Measurements from ENCODE around the gene MAP2K5. TPM values are rescaled to one million over a fixed set of nuclear protein-coding genes. Genes with fewer than 3 reads are reported as not detected.

The MAP2K5 gene
- total and polyA plus RNA-seq, 2 donors from 2014 or later = 14.1 to 18.6 TPM

DNA sequence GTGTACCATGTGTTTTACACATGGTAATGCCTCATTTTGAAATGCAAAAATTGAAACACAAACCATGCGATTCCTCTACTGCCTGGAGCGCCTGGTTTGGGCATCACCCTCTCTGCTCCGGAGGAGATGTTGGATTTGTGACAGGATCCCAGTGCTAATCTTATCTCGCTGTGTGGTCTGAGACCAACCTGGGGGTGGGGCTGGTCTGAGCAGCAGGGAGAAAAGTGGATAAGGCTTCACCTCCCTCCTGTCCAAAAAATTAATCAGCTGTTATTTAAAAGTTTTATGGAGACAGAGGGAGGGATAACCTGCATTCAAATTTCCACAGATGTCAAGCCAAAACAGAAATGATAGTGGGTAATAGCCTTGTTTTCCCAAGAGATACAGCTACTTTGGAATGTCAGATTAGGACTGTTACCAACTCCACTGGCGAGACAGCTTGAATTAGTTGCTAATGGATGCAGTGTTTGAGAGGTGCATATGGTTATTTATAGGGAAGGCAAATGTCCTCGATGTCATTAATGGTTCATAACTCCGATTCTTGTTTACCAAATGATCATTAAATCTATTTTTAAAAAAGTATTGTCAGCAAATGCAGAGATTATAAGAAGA is 228.8 kb downstream of the MAP2K5 start:
- Histone ChIP-seq H3K9ac (ENCODE audit: low read length in 3 of 3) (no peak overlapping the region), H3K4me1 (ENCODE audit: control insufficient read depth in 2 of 3, insufficient read depth in 2 of 3, low read depth in 1 of 3, low read length in 3 of 3) (no peaks in the 10 kb centered on the region), H3K9me3 (ENCODE audit: control insufficient read depth in 2 of 3, insufficient read depth in 1 of 3, low read length in 3 of 3) (no peaks in the 10 kb centered on the region), H3K36me3 (ENCODE audit: control insufficient read depth in 2 of 3, insufficient read depth in 3 of 3, low read length in 3 of 3) (no peaks in the 10 kb centered on the region), H3K27me3 (ENCODE audit: control insufficient read depth, insufficient read depth, low read length) (no peaks in the 10 kb centered on the region), H3K4me3 (ENCODE audit: low read length in 3 of 3) (no peak overlapping the region), H3K27ac (ENCODE audit: low read depth in 2 of 2, low read length in 2 of 2) (no peak overlapping the region)
- no peak for TF ChIP-seq CTCF (IDR thresholded peaks at IDR 0.05; ENCODE audit: borderline replicate concordance, extremely low read depth, insufficient read depth)
- no peak for DNase-seq
- intact Hi-C loops (cut with DNase I) = no loop called here
- FAIRE-seq = no peak

GRCh38 chr15:67774626-67775025 is 232.1 kb downstream of the MAP2K5 start:
- Histone ChIP-seq H3K36me3 (ENCODE audit: control insufficient read depth in 2 of 3, insufficient read depth in 3 of 3, low read length in 3 of 3) (no peaks in the 10 kb centered on the region), H3K4me1 (ENCODE audit: control insufficient read depth in 2 of 3, insufficient read depth in 2 of 3, low read depth in 1 of 3, low read length in 3 of 3) (no peaks in the 10 kb centered on the region), H3K27ac (ENCODE audit: low read depth in 2 of 2, low read length in 2 of 2) (no peak overlapping the region), H3K9ac (ENCODE audit: low read length in 3 of 3) (no peak overlapping the region), H3K4me3 (ENCODE audit: low read length in 3 of 3) (no peak overlapping the region), H3K9me3 (ENCODE audit: control insufficient read depth in 2 of 3, insufficient read depth in 1 of 3, low read length in 3 of 3) (no peaks in the 10 kb centered on the region), H3K27me3 (ENCODE audit: control insufficient read depth, insufficient read depth, low read length) (no peaks in the 10 kb centered on the region)
- FAIRE-seq (no peak), DNase-seq (no peak)
- no peak for TF ChIP-seq CTCF (IDR thresholded peaks at IDR 0.05; ENCODE audit: borderline replicate concordance, extremely low read depth, insufficient read depth)
- intact Hi-C loops (cut with DNase I) = no loop called here

DNA sequence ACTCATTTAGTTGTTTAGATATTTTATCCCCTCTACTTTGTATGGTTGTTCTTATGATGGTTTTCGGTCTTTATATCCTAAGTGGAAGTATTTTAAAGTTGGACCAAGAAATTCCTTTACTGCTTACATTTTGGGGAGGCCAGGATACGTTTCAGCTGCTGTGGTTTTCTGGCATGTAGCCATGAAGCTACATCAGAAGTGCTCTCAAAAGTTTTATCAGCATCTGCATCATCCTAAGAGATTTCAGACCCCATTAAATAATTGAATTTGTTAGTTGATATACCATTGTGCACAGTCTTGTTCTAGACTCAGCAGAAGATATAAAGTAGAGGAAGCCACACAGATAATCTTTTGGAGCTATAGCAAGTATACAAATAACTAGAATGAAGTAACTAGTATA is 232.7 kb downstream of the MAP2K5 start:
- Histone ChIP-seq H3K4me1 (ENCODE audit: control insufficient read depth in 2 of 3, insufficient read depth in 2 of 3, low read depth in 1 of 3, low read length in 3 of 3) (peaks cover 0 to under 1% (median 0%) of the 10 kb centered on the region in 3 donors), H3K27me3 (ENCODE audit: control insufficient read depth, insufficient read depth, low read length) (no peaks in the 10 kb centered on the region), H3K4me3 (ENCODE audit: low read length in 3 of 3) (no peak overlapping the region), H3K9ac (ENCODE audit: low read length in 3 of 3) (no peak overlapping the region), H3K9me3 (ENCODE audit: control insufficient read depth in 2 of 3, insufficient read depth in 1 of 3, low read length in 3 of 3) (no peaks in the 10 kb centered on the region), H3K27ac (ENCODE audit: low read depth in 2 of 2, low read length in 2 of 2) (no peak overlapping the region), H3K36me3 (ENCODE audit: control insufficient read depth in 2 of 3, insufficient read depth in 3 of 3, low read length in 3 of 3) (no peaks in the 10 kb centered on the region)
- no peak for FAIRE-seq
- DNase-seq = no peak
- intact Hi-C loops (cut with DNase I) = no loop called here
- no peak for TF ChIP-seq CTCF (IDR thresholded peaks at IDR 0.05; ENCODE audit: borderline replicate concordance, extremely low read depth, insufficient read depth)

DNA sequence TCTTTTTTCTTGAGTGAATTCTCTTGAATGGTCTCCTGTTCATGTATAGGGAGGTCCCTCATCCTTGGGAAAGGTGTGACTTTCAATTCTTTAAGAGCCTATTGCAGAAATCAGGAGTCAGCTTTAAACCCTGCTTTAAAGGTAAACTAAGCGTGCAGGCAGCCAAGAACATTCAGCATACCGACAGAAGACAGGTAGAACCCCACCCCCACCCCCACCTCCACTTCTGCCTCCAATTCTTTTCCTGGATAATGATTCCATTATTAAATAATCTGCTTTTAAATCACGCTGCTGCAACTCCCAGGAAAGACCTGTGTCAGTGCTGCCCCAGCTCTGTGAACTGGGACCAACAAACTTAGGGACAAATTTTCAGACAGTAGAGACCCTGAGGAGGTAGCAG is 233.5 kb downstream of the MAP2K5 start:
- DNase-seq (no peak), FAIRE-seq (no peak)
- Histone ChIP-seq H3K36me3 (ENCODE audit: control insufficient read depth in 2 of 3, insufficient read depth in 3 of 3, low read length in 3 of 3) (no peaks in the 10 kb centered on the region), H3K4me1 (ENCODE audit: control insufficient read depth in 2 of 3, insufficient read depth in 2 of 3, low read depth in 1 of 3, low read length in 3 of 3) (peaks cover 0 to 6% (median 4%) of the 10 kb centered on the region in 3 donors), H3K4me3 (ENCODE audit: low read length in 3 of 3) (no peak overlapping the region), H3K27ac (ENCODE audit: low read depth in 2 of 2, low read length in 2 of 2) (no peak overlapping the region), H3K9ac (ENCODE audit: low read length in 3 of 3) (no peak overlapping the region), H3K9me3 (ENCODE audit: control insufficient read depth in 2 of 3, insufficient read depth in 1 of 3, low read length in 3 of 3) (no peaks in the 10 kb centered on the region), H3K27me3 (ENCODE audit: control insufficient read depth, insufficient read depth, low read length) (no peaks in the 10 kb centered on the region)
- no peak for TF ChIP-seq CTCF (IDR thresholded peaks at IDR 0.05; ENCODE audit: borderline replicate concordance, extremely low read depth, insufficient read depth)
- intact Hi-C loops (cut with DNase I) = no loop called here
